Measurements from ENCODE around the gene ZBTB47. TPM values are rescaled to one million over a fixed set of nuclear protein-coding genes. Genes with fewer than 3 reads are reported as not detected.

The ZBTB47 gene
- polyA plus RNA-seq, 3 donors: 10.5 to 82.4 (median 28.1) TPM

Other genes with a start within 250 kb of the ZBTB47 start
- gene LYZL4, start 243.1 kb upstream of the ZBTB47 start, polyA plus RNA-seq: not detected
- gene VIPR1, start 151.1 kb upstream of the ZBTB47 start, polyA plus RNA-seq: 10 to 100 TPM in 1 of 3 donors, 1 to 10 TPM in 2; 1.6 to 12.6 (median 6.9) TPM
- gene SEC22C, start 71.7 kb upstream of the ZBTB47 start, polyA plus RNA-seq: 10 to 100 TPM; 26.0 to 45.0 (median 28.4) TPM
- 10 to 100 TPM; 16.3 to 36.0 (median 20.6) TPM for gene SS18L2, start 62.8 kb upstream of the ZBTB47 start, polyA plus RNA-seq
- 10 to 100 TPM; 15.3 to 27.9 (median 20.2) TPM for gene NKTR, start 53.0 kb upstream of the ZBTB47 start, polyA plus RNA-seq
- gene KLHL40, start 31.8 kb downstream of the ZBTB47 start, polyA plus RNA-seq: under 1 TPM in 2 of 3 donors, not detected in 1; 0.03 to 0.41 TPM
- gene HHATL, start 49.1 kb downstream of the ZBTB47 start, polyA plus RNA-seq: 1 to 10 TPM in 2 of 3 donors, under 1 TPM in 1; 0.15 to 2.0 (median 1.6) TPM
- gene CCDC13, start 119.6 kb downstream of the ZBTB47 start, polyA plus RNA-seq: under 1 TPM; 0.44 to 0.85 (median 0.56) TPM
- gene HIGD1A, start 150.8 kb downstream of the ZBTB47 start, polyA plus RNA-seq: 100 to 1,000 TPM in 2 of 3 donors, 10 to 100 TPM in 1; 44.3 to 246 (median 131) TPM
- gene ACKR2, start 155.7 kb downstream of the ZBTB47 start, polyA plus RNA-seq: 1 to 10 TPM in 2 of 3 donors, under 1 TPM in 1; 0.31 to 2.6 (median 1.7) TPM
- under 1 TPM in 1 of 3 donors, not detected in 2; 0.01 TPM for gene CYP8B1, start 222.2 kb downstream of the ZBTB47 start, polyA plus RNA-seq

All from adipose tissue (tissue), 3 donors.